Ecto neural progenitor cell (in vitro differentiated cells): ENCODE results near the gene ACADVL.

Experiments
- DNase-seq: peaks from one replicate; pipeline ENCODE4 v3.0.0-alpha.2; 2018; ENCODE audit warnings: low spot score

Gene ACADVL

DNA sequence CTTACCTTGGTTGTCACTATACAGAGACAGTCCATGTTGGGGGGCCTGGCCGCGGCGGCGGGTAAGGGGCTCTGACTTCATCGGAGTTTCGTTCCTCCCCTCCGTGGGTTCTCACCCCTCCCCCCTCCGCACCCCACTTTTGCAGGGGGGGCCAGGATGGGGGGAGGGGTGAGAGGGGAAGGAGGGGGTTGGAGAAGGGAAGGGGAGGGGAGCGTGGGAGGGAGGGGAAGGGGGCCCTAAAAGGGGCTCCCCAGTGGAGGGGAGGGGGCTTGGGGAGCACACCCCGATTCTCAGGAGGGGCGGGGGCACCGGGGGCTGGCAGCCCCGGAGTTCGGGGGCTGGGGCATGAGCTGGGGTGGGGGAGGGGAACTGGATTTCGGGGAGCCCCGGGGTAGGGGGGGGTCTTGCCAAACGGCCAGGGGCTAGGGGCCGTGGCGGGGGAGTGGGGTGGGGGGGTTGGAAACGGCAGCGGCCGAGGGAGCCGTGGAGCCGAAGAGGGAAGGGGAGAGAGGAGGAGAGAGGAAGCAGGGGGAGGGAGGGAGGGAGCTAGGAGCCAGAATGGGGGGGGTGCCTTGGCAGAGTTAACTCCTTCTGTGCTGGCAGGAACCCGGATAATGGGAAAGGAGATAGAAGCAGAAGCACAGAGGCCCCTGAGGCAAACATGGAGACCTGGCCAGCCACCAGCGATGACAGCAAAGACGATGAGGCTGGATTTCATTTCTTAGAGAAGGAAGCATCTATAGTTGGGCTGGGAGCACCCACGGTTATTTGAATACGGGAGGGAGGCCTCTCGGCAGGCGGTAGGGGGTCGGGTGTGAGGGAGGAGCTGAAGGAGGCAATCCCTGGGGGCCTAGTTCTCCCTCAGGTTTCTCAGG is 2.4 kb upstream of the ACADVL start:
- DNase-seq = peak; percentile 80

DNA sequence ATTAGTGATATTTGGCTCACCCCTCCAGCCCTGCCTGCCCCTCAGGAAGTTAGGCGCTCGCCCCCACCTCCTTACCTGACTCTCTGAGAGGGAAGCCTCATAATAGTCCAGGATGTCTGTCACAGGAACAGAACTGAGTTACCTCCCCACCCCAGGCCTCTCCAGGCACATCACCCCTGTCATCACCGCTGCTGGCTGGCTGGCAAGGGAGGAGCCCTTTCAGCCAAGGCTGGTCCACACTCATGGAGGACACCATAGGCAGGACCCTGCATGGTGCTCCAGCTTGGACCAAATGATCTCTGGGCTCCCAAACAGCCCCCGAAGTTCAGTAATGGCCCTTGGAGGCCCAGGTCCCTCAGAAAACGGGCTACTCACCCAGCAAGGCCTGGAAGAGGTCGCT is 1.6 kb upstream of the ACADVL start:
- DNase-seq = no peak

GRCh38 chr17:7218758-7219157 is 980 bp upstream of the ACADVL start:
- no peak for DNase-seq

- DNase-seq = no peak
These were observed 418 bp upstream of the ACADVL start for GRCh38 chr17:7219229-7219811.

DNA sequence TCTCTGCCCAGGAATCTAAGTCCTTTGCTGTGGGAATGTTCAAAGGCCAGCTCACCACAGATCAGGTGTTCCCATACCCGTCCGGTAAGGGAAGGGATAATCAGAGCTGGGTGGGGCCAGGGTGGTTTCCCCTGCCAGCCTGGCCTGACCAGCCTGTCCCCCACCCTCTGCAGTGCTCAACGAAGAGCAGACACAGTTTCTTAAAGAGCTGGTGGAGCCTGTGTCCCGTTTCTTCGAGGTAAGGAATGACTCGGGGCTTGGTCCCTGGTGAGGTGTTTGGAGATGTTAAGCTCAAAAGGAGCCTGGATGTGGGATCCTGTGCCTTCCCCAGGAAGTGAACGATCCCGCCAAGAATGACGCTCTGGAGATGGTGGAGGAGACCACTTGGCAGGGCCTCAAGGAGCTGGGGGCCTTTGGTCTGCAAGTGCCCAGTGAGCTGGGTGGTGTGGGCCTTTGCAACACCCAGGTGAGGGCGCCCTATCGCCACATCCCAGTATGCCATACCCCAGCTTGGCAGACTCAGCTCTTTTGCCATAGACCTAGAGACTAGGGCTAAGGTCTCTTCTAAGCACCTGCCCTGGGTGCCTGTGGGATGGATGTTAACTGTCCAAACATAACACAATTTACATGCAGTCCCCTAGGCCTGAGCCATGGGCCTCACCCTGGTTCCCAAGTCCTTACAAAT is 997 bp downstream of the ACADVL start:
- DNase-seq = no peak

DNA sequence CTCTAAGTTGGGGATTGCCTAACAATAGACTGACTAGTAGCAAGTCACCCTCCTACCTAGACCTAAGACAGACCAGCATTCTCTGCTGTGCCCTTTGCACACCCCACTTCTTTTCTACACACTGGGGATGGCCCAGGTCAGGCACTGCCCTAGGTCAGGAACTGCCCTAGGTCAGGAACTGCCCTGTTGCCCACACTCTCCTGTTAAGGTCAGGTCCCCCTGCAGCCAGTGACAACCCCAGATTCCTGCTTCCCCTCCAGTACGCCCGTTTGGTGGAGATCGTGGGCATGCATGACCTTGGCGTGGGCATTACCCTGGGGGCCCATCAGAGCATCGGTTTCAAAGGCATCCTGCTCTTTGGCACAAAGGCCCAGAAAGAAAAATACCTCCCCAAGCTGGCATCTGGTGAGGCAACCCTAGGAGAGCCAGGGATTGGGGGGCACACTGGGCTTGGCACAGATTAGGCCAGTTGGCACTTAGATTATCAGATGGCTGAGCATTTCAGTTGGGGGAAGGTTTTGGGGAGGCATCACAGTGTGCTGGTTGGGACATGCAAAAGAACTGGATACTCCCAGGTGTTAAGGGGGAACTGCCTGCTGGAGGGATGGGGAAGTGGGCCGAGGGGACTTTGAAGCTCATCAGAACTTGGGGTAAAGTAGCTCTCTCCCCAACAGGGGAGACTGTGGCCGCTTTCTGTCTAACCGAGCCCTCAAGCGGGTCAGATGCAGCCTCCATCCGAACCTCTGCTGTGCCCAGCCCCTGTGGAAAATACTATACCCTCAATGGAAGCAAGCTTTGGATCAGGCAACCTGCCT is 1.7 kb downstream of the ACADVL start:
- DNase-seq = no peak

- DNase-seq = no peak
These were observed 2.6 kb downstream of the ACADVL start for GRCh38 chr17:7222093-7222971.

GRCh38 chr17:7222972-7223292 is 3.2 kb downstream of the ACADVL start:
- no peak for DNase-seq

DNA sequence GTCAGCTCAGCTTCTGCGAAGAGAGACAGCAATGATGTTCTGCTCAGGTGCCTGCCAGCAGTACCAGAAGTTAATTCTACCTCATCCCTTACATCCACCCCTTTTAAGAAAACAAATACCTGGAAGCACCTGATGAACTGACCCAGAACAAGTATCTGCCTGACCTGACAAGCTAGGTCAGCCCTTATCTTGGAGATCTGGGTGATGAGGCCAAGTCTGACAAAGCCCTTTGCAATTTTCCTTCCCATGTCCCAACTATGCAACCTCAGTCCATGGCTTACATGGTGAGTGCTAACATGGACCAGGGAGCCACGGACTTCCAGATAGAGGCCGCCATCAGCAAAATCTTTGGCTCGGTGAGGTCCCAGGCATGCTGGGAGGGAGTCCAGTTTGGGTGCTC is 3.6 kb downstream of the ACADVL start:
- no peak for DNase-seq

DNA sequence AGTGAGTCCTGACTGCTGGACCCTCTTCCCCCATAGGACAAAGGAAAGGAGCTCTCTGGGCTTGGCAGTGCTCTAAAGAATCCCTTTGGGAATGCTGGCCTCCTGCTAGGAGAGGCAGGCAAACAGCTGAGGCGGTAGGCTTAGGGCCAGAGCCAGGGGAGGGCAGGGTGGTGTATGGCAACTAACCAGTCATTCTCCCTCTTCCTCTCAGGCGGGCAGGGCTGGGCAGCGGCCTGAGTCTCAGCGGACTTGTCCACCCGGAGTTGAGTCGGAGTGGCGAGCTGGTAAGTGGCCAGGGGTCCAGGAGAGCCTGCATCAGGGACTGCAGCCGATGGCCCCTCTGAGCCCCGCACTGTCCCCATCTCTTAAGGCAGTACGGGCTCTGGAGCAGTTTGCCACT is 4.4 kb downstream of the ACADVL start:
- no peak for DNase-seq

GRCh38 chr17:7224661-7225111 is 4.9 kb downstream of the ACADVL start:
- DNase-seq = no peak

DNA sequence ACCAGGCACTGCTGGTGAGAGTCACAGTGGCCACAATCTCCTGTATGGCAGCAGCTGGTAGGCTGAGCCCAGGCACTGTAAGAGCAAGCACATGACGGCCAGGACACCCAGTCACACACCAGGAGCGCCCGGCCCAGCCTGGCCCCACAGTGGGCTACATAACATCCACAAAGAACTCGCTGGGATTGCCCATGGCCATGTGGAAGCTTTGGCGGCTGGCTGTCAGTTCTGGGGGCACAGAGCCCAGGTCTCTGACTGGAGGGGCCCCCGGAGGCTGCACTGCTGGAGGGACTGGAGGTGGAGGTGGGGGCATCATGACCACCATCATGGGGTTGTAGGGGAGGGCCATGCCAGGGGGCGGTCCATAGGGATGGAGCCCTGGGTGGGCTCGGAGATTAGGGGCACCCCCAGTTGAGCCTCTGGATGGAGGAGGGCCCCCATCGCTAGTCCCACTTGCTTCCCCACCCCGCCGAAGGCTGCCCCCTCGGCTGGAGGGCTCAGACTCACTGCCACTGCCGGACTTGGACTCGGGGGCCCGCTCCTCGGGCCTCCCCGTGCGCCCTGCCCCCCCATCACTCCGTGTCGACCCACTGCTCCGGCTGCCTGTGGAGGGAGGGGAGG is 6.1 kb downstream of the ACADVL start:
- DNase-seq = no peak

- DNase-seq = no peak
These were observed 7.3 kb downstream of the ACADVL start for GRCh38 chr17:7226721-7227710.

DNA sequence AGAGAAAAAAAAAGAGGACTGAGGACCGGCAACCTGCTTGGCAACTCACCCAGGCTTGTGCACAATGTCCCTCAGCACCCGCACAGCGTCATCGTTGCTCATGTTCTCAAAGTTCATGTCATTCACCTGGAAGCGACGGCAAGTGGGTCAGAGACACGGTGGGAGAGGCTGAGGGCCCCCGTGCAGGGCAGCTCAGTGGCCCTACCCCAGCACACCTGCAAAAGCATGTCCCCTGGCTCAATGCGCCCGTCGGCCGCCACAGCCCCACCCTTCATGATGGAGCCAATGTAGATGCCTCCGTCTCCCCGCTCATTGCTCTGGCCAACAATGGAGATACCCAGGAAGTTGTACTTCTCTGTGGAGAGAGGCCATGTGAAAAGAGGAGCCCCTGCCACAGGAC is 9.2 kb downstream of the ACADVL start:
- DNase-seq = no peak

- DNase-seq = no peak
These were observed 9.8 kb downstream of the ACADVL start for GRCh38 chr17:7229504-7229903.

- DNase-seq = no peak
These were observed 12.4 kb downstream of the ACADVL start for GRCh38 chr17:7232114-7232513.

DNA sequence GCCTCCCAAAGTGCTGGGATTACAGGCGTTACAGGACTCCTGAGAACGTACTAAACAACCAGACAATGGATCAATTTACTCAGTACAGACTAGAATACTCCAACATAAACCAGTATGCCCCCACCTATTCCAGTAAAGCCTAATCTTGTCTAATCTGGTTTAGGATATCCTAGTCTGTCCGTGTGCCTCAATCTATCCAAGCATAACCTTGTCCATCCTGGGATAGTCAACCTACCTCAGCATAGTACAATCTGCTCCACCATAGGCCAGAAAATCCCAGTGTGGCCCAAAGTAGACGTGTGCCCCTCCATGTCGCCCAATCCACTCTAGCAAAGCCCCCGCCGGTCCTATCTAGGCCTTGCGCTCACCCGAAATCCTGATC is 14.0 kb downstream of the ACADVL start:
- DNase-seq = no peak

GRCh38 chr17:7234083-7234951 is 14.6 kb downstream of the ACADVL start, which contains the start of gene DVL2:
TSS of gene DVL2 (minus strand) at chr17:7234517. CDS start at chr17:7234262, 255 bp downstream.
- DNase-seq = peak; percentile 99
